ENCODE data around the gene APOBEC3C.
"Not testable (repeated sequence)": the region's sequence is repeated elsewhere in the genome, so short reads cannot be mapped to it uniquely, and the experiment has no call there.

Gene APOBEC3C

GRCh38 chr22:39066442-39067276, 52.6 kb downstream of the APOBEC3C start:
- DNase-seq (ENCODE audit: low read depth) = not testable (repeated sequence)

- no peak for DNase-seq (ENCODE audit: low read depth)
These were observed 54.2 kb downstream of the APOBEC3C start for GRCh38 chr22:39068033-39068785.

Measured in stimulated activated CD8-positive, alpha-beta memory T cell treated with anti-CD3 and anti-CD28 coated beads, Interleukin-12 subunit alpha, Interleukin-12 subunit beta, amount 100 ng/mL, for 1 hour (primary cell).